Stimulated activated effector memory CD8-positive, alpha-beta T cell treated with anti-CD3 and anti-CD28 coated beads, Interleukin-12 subunit alpha, Interleukin-12 subunit beta, amount 100 ng/mL, for 72 hours (primary cell): ENCODE data around the gene APC.
A peak's percentile ranks its signal among the peaks of the same experiment; 100 is the strongest.
"Not testable (repeated sequence)": the region's sequence is repeated elsewhere in the genome, so short reads cannot be mapped to it uniquely, and the experiment has no call there.

ENCODE experiments used
- ATAC-seq: fragments of 150-1000 bp; cut with Tn5 transposase; 2 replicates; pipeline ENCODE4 v1.10.0; 2021
- DNase-seq, 2 donors: peaks; one replicate each; pipeline ENCODE4 v3.0.0; 2021 to 2022; ENCODE audit warnings: low spot score in 2 of 2
- H3K27ac Mint-ChIP-seq: one replicate; pipeline ENCODE4 v1.8.0; 2022; ENCODE audit warnings: mild to moderate bottlenecking, mixed read lengths
- H3K36me3 Mint-ChIP-seq: one replicate; pipeline ENCODE4 v1.8.0; 2022; ENCODE audit warnings: mild to moderate bottlenecking, mixed read lengths
- H3K4me1 Mint-ChIP-seq: one replicate; pipeline ENCODE4 v1.8.0; 2022; ENCODE audit warnings: mixed read lengths
- H3K4me3 Mint-ChIP-seq: one replicate; pipeline ENCODE4 v1.8.0; 2022; ENCODE audit warnings: mild to moderate bottlenecking, mixed read lengths
- H3K9me3 Mint-ChIP-seq: one replicate; pipeline ENCODE4 v1.8.0; 2022; ENCODE audit warnings: mixed read lengths

The APC gene

GRCh38 chr5:112878101-112878500 is 140.4 kb downstream of the APC start:
- Mint-ChIP-seq H3K4me1 (peaks cover 14% of the 10 kb centered on the region), H3K4me3 (no peak overlapping the region), H3K9me3 (no peaks in the 10 kb centered on the region), H3K27ac (peak overlapping the region; percentile 81), H3K36me3 (peaks cover 59% of the 10 kb centered on the region)
- DNase-seq (no peak), ATAC-seq (no peak)

GRCh38 chr5:112878760-112879159 is 141.1 kb downstream of the APC start:
- Mint-ChIP-seq H3K36me3 (peaks cover 52% of the 10 kb centered on the region), H3K4me3 (no peak overlapping the region), H3K4me1 (peaks cover 14% of the 10 kb centered on the region), H3K9me3 (no peaks in the 10 kb centered on the region), H3K27ac (peak overlapping the region; percentile 81)
- ATAC-seq (peak; percentile 93), DNase-seq (peak in 1 of 2 donors; percentile 55)

- DNase-seq (no peak), ATAC-seq (no peak)
- Mint-ChIP-seq H3K27ac (no peak overlapping the region), H3K9me3 (no peaks in the 10 kb centered on the region), H3K4me1 (peaks cover 14% of the 10 kb centered on the region), H3K36me3 (peaks cover 37% of the 10 kb centered on the region), H3K4me3 (no peak overlapping the region)
These were observed 142.7 kb downstream of the APC start for GRCh38 chr5:112880219-112880964.

- H3K4me1 Mint-ChIP-seq = peaks cover 29% of the 10 kb centered on the region
- H3K4me3 Mint-ChIP-seq = no peak overlapping the region
- ATAC-seq (no peak), DNase-seq (no peak)
- H3K27ac Mint-ChIP-seq = no peak overlapping the region
- H3K9me3 Mint-ChIP-seq = no peaks in the 10 kb centered on the region
- peaks cover 10% of the 10 kb centered on the region for H3K36me3 Mint-ChIP-seq
These were observed 145.5 kb downstream of the APC start for GRCh38 chr5:112883192-112883591.

GRCh38 chr5:112885001-112885400 is 147.3 kb downstream of the APC start:
- peaks cover 13% of the 10 kb centered on the region for H3K36me3 Mint-ChIP-seq
- no peak overlapping the region for H3K4me3 Mint-ChIP-seq
- H3K9me3 Mint-ChIP-seq = no peaks in the 10 kb centered on the region
- H3K4me1 Mint-ChIP-seq = peaks cover 27% of the 10 kb centered on the region
- DNase-seq (no peak), ATAC-seq (no peak)
- peak overlapping the region; percentile 86 for H3K27ac Mint-ChIP-seq

GRCh38 chr5:112886975-112887374 is 149.3 kb downstream of the APC start:
- ATAC-seq (peak; percentile 60), DNase-seq (peak in 1 of 2 donors; percentile 52)
- Mint-ChIP-seq H3K27ac (peak overlapping the region; percentile 73), H3K4me1 (peaks cover 34% of the 10 kb centered on the region), H3K36me3 (peaks cover 33% of the 10 kb centered on the region), H3K4me3 (no peak overlapping the region), H3K9me3 (no peaks in the 10 kb centered on the region)

GRCh38 chr5:112892066-112892465 is 154.4 kb downstream of the APC start:
- not testable (repeated sequence) for H3K9me3 Mint-ChIP-seq, DNase-seq, H3K4me3 Mint-ChIP-seq, ATAC-seq
- Mint-ChIP-seq H3K4me1 (peaks cover 48% of the 10 kb centered on the region), H3K36me3 (peaks cover 83% of the 10 kb centered on the region), H3K27ac (peak overlapping the region; percentile 60)

- Mint-ChIP-seq H3K36me3 (peaks cover 91% of the 10 kb centered on the region), H3K4me1 (peaks cover 43% of the 10 kb centered on the region), H3K27ac (no peak overlapping the region), H3K4me3 (no peak overlapping the region), H3K9me3 (no peaks in the 10 kb centered on the region)
- ATAC-seq (no peak), DNase-seq (no peak)
These were observed 155.1 kb downstream of the APC start for GRCh38 chr5:112892776-112893175.

GRCh38 chr5:112895682-112896081 is 158.0 kb downstream of the APC start:
- Mint-ChIP-seq H3K36me3 (peaks cover 100% of the 10 kb centered on the region), H3K9me3 (no peaks in the 10 kb centered on the region), H3K27ac (peak overlapping the region; percentile 62), H3K4me3 (no peak overlapping the region), H3K4me1 (peaks cover 31% of the 10 kb centered on the region)
- ATAC-seq (no peak), DNase-seq (no peak)
